Amniotic epithelial cell (primary cell): ENCODE data around the gene SLC25A18.

Experiments
- DNase-seq: peaks from one replicate; pipeline ENCODE4 v3.0.0-alpha.2; 2010; ENCODE audit warnings: low read depth

The SLC25A18 gene

GRCh38 chr22:17570851-17571631 lies 7.7 kb downstream of the SLC25A18 start:
- DNase-seq: peak; percentile 98

GRCh38 chr22:17575151-17575550 lies 11.9 kb downstream of the SLC25A18 start:
- DNase-seq: peak; percentile 79

GRCh38 chr22:17575681-17576080 lies 12.4 kb downstream of the SLC25A18 start:
- DNase-seq: no peak

- DNase-seq: peak; percentile 80
Observed at GRCh38 chr22:17576470-17576869, 13.2 kb downstream of the SLC25A18 start.

GRCh38 chr22:17578136-17578754 lies 14.9 kb downstream of the SLC25A18 start:
- DNase-seq: peak; percentile 53

- no peak for DNase-seq
Observed at GRCh38 chr22:17579535-17579981, 16.3 kb downstream of the SLC25A18 start.

- DNase-seq: no peak
Observed at GRCh38 chr22:17580441-17581031, 17.2 kb downstream of the SLC25A18 start.

GRCh38 chr22:17581056-17581455 lies 17.8 kb downstream of the SLC25A18 start:
- DNase-seq: no peak

GRCh38 chr22:17581631-17582030 lies 18.3 kb downstream of the SLC25A18 start:
- no peak for DNase-seq

- no peak for DNase-seq
Observed at GRCh38 chr22:17583151-17583550, 19.9 kb downstream of the SLC25A18 start.

GRCh38 chr22:17586831-17587440 lies 23.6 kb downstream of the SLC25A18 start:
- DNase-seq: no peak

- DNase-seq: no peak
Observed at GRCh38 chr22:17587629-17588028, 24.3 kb downstream of the SLC25A18 start.

- no peak for DNase-seq
Observed at GRCh38 chr22:17588606-17589005, 25.3 kb downstream of the SLC25A18 start.

GRCh38 chr22:17589810-17590375 lies 26.6 kb downstream of the SLC25A18 start:
- no peak for DNase-seq

GRCh38 chr22:17590586-17590985 lies 27.3 kb downstream of the SLC25A18 start:
- DNase-seq: no peak

GRCh38 chr22:17592201-17592600 lies 28.9 kb downstream of the SLC25A18 start:
- DNase-seq: no peak

GRCh38 chr22:17596226-17596625 lies 32.9 kb downstream of the SLC25A18 start:
- DNase-seq: no peak

- peak; percentile 40 for DNase-seq
Observed at GRCh38 chr22:17597217-17597616, 33.9 kb downstream of the SLC25A18 start.

- no peak for DNase-seq
Observed at GRCh38 chr22:17598318-17598717, 35.0 kb downstream of the SLC25A18 start.

GRCh38 chr22:17601031-17601430 lies 37.7 kb downstream of the SLC25A18 start:
- DNase-seq: peak; percentile 44

GRCh38 chr22:17603668-17604067 lies 40.4 kb downstream of the SLC25A18 start:
- DNase-seq: no peak

- peak; percentile 61 for DNase-seq
Observed at GRCh38 chr22:17606496-17606895, 43.2 kb downstream of the SLC25A18 start.
